Uterine smooth muscle cell (primary cell): ENCODE measurements around the gene ANKRD40CL. TPM values are rescaled to one million over a fixed set of nuclear protein-coding genes. Genes with fewer than 3 reads are reported as not detected.

Experiments used
- total RNA-seq: library from RNA; depleted of rRNA; stranded (reverse); fragments of >200 nt; gene quantifications from 2 replicates; pipeline ENCODE4 v1.2.3, GENCODE V29; 2014

The ANKRD40CL gene
- not detected in 2 replicates for total RNA-seq

GRCh38 chr17:50767446-50767845 lies at the start of gene ANKRD40CL:
Gene ANKRD40CL, minus strand, starts transcription at chr17:50767518. Its CDS starts 605 bp downstream, at chr17:50766913.

GRCh38 chr17:50719144-50719923 lies 48.0 kb downstream of the ANKRD40CL start, which contains the start of gene LUC7L3:
Gene LUC7L3, plus strand, starts transcription at chr17:50719603. Its CDS starts 130 bp downstream, at chr17:50719733.

Other genes starting within 250 kb of the ANKRD40CL start
- gene EPN3, start 234.8 kb downstream of the ANKRD40CL start, total RNA-seq: under 0.01 TPM in 1 of 2 replicates, not detected in the other
- gene SPATA20, start 220.3 kb downstream of the ANKRD40CL start, total RNA-seq: 65.1 and 85.6 TPM in 2 replicates
- 0.11 and 0.12 TPM in 2 replicates for gene CACNA1G, start 206.8 kb downstream of the ANKRD40CL start, total RNA-seq
- 2.2 and 8.7 TPM in 2 replicates for gene ABCC3, start 132.6 kb downstream of the ANKRD40CL start, total RNA-seq
- gene ANKRD40, start 59.6 kb downstream of the ANKRD40CL start, total RNA-seq: 31.0 and 38.3 TPM in 2 replicates
- gene LUC7L3, start 47.9 kb downstream of the ANKRD40CL start, total RNA-seq: 30.9 and 34.9 TPM in 2 replicates
- gene WFIKKN2, start 68.1 kb upstream of the ANKRD40CL start, total RNA-seq: under 0.01 and 0.12 TPM in 2 replicates
- 11.5 and 11.7 TPM in 2 replicates for gene TOB1, start 98.8 kb upstream of the ANKRD40CL start, total RNA-seq